Panc1 (cell line): Measurements from ENCODE around the gene FTO.

Experiments
- POLR2AphosphoS5 ChIP-seq: IDR thresholded peaks from 2 replicates; pipeline ENCODE4 v1.6.1; 2012; ENCODE audit warnings: mild to moderate bottlenecking, low read depth, low read length, moderate library complexity
- SIN3A ChIP-seq: IDR thresholded peaks from 2 replicates; pipeline ENCODE4 v1.6.1; 2012; ENCODE audit warnings: low read depth, mild to moderate bottlenecking, low read length, moderate library complexity, borderline replicate concordance; ENCODE audit not compliant: insufficient read depth
- TCF7L2 ChIP-seq: IDR thresholded peaks from 2 replicates; pipeline ENCODE4 v1.6.1; 2011; ENCODE audit warnings: mild to moderate bottlenecking, low read depth, low read length, inconsistent platforms
- TF ChIP-seq, protein P1 (sequence below): fragments of 450-650 bp; IDR thresholded peaks from 2 replicates; pipeline ENCODE4 v1.5.1; 2017; ENCODE audit warnings: mild to moderate bottlenecking
- TF ChIP-seq, protein P2 (sequence below), 2 experiments: IDR thresholded peaks; 2 replicates each; pipeline ENCODE4 v1.6.1; 2011 to 2012; ENCODE audit warnings: low read depth in 2 of 2, control low read depth in 1 of 2, low read length in 1 of 2, mild to moderate bottlenecking in 1 of 2, moderate library complexity in 1 of 2; ENCODE audit not compliant: insufficient read depth in 1 of 2

DNA sequence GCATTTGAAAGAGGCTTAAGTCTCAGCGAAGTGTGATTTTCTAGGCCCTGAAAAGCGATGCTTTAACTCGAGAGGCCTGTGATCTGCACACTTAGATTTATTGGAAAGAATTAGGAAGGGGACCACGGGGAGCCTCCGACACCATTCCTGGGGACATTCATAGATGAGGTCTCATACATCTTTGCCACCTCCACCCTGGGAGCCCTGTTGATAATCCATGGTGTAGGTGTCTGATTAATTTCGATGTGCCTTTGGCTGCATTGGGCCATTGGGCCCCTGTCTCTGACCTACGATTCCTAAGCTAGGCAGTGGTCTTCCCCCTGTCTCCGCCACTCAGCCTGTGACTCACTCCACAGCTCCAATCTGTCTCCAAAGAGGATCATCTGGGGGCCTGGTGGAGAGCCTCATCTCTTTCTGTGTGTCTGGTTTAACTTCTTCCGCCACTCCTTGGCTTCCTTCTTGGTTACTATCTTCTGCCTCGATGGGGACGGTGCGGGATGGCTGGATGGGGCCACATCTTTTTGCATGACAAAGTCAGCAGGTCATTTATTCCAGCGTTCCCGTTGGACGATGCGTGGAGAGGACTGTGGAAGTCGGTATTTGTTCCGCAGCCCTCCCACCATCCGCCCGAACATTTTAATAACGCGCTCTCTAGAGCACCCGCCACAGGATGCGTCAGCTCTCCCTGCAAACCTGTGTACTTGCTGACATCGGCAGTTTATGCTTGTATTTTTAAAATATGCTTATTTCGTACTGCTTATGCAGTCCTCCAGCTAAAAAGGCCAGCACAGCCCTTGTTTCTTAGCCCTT is 473.3 kb downstream of the FTO start:
- TF ChIP-seq, protein P1, sequence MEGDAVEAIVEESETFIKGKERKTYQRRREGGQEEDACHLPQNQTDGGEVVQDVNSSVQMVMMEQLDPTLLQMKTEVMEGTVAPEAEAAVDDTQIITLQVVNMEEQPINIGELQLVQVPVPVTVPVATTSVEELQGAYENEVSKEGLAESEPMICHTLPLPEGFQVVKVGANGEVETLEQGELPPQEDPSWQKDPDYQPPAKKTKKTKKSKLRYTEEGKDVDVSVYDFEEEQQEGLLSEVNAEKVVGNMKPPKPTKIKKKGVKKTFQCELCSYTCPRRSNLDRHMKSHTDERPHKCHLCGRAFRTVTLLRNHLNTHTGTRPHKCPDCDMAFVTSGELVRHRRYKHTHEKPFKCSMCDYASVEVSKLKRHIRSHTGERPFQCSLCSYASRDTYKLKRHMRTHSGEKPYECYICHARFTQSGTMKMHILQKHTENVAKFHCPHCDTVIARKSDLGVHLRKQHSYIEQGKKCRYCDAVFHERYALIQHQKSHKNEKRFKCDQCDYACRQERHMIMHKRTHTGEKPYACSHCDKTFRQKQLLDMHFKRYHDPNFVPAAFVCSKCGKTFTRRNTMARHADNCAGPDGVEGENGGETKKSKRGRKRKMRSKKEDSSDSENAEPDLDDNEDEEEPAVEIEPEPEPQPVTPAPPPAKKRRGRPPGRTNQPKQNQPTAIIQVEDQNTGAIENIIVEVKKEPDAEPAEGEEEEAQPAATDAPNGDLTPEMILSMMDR, result no peak
- TF ChIP-seq SIN3A, result no peak
- no peak for TF ChIP-seq POLR2AphosphoS5
- TF ChIP-seq, protein P2, sequence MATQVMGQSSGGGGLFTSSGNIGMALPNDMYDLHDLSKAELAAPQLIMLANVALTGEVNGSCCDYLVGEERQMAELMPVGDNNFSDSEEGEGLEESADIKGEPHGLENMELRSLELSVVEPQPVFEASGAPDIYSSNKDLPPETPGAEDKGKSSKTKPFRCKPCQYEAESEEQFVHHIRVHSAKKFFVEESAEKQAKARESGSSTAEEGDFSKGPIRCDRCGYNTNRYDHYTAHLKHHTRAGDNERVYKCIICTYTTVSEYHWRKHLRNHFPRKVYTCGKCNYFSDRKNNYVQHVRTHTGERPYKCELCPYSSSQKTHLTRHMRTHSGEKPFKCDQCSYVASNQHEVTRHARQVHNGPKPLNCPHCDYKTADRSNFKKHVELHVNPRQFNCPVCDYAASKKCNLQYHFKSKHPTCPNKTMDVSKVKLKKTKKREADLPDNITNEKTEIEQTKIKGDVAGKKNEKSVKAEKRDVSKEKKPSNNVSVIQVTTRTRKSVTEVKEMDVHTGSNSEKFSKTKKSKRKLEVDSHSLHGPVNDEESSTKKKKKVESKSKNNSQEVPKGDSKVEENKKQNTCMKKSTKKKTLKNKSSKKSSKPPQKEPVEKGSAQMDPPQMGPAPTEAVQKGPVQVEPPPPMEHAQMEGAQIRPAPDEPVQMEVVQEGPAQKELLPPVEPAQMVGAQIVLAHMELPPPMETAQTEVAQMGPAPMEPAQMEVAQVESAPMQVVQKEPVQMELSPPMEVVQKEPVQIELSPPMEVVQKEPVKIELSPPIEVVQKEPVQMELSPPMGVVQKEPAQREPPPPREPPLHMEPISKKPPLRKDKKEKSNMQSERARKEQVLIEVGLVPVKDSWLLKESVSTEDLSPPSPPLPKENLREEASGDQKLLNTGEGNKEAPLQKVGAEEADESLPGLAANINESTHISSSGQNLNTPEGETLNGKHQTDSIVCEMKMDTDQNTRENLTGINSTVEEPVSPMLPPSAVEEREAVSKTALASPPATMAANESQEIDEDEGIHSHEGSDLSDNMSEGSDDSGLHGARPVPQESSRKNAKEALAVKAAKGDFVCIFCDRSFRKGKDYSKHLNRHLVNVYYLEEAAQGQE (IDR thresholded peaks at IDR 0.05; ENCODE audit: insufficient read depth in 1 of 2, low read depth in 2 of 2, low read length in 1 of 2), result no peak
- TF ChIP-seq TCF7L2, result no peak
